Hindlimb muscle (tissue), 1 donor: ENCODE results near the gene AFAP1. TPM values are rescaled to one million over a fixed set of nuclear protein-coding genes. Genes with fewer than 3 reads are reported as not detected.

Experiments used
- DNase-seq: peaks from one replicate; pipeline ENCODE4 v3.0.0-alpha.2; 2013
- polyA plus RNA-seq: library from polyadenylated mRNA; unstranded; fragments of 120-200 nt; gene quantifications from one replicate; pipeline ENCODE4 v1.2.1, GENCODE V29; 2013; ENCODE audit not compliant: insufficient read length

Gene AFAP1
- polyA plus RNA-seq, 1 donor: 38.3 TPM

DNA sequence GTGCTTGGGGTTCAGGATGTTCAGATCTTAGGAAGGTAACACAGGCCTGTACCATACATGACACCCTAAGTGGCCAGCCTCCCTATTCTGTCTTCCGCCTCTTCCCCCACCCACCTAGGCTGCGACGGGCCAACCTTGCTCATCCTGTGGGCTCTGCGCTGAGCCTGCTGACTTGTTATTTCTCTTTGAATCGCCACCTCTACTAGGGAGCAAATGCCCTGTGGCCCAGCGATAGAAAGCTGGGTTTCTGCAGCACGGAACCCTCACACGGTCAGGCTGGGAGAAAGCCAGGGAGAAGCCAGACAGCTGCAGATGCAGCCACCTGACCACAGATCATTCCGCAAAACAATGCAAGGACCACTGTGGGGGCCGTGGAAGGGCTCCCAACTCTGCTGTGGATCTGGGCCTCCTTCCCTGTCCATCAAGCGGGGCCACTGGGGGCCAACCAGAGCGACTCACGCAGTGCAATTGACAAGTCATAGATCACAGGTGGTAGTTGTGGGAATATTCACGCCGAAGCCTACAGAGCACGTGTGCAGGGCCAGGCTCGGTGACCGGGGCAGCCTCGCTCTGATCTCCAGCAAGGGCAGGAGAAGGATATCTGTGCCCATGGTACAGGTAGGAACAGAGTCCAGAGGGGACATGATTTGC, 227.5 kb downstream of the AFAP1 start:
- DNase-seq: no peak

DNA sequence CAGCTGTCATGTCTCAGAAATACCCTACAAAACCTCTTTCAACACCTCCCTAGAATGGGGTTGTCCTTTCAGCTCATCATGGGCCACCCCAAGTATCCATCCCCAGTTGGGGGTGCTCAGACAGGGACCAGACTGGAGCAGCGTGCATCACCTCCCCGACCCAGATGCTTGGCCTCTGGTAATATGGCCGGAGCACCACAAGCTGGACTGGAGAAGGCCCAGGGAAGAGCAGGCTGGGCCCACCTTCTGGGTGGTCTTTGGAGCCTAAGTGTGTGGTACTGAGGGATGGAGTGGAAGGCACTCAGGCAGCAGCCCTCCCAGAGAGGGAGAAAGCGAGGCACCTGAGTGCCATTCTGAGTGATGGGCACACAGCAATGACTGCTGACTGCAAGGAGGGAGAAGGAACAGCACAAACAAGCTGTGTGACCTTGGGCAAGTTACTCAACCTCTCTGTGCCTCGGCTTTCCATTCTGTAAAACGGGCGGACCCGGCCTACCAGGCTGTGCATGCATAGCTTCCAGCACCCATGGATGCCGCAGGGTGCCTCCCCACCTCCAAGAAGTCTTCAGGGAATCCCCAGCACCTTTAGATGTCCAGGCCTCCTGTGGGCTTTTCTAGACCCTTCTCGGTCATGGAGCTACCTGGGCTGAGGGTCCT, 228.2 kb downstream of the AFAP1 start:
- no peak for DNase-seq

DNA sequence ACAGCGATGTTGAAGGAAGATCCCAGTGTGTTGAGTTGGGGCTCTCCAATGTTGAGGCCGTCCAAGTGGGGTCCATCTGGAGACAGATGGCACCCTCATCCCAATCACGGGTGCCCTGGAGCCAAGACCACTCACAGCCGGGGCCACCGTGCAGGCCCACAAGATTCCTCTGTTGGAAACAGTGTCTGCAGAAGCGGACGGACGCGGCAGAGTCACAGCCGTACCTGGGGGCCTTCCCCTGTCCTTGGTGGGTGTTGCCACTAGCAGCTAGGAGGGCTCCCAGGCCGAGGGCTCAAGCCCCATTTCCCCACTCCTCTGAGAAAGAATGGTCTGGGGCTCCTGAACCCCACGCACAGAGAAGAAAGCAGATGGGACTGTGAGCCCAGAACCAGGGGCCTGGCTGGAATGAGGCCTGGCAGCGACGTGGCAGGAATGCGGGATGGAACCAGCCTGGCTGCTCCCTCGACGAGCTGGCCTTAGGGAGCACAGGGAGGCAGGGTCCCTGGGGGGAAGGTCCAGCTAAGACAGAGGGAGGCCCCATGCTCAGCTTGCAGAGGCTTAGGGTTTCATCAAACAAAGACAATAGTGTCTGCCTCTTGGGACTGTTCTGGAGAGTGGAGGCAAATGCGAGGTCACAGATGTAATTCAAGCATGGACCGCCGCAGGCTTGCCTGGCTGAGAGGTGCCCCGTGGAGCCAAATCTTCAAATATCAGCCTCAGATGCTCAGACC, 228.9 kb downstream of the AFAP1 start:
- no peak for DNase-seq

DNA sequence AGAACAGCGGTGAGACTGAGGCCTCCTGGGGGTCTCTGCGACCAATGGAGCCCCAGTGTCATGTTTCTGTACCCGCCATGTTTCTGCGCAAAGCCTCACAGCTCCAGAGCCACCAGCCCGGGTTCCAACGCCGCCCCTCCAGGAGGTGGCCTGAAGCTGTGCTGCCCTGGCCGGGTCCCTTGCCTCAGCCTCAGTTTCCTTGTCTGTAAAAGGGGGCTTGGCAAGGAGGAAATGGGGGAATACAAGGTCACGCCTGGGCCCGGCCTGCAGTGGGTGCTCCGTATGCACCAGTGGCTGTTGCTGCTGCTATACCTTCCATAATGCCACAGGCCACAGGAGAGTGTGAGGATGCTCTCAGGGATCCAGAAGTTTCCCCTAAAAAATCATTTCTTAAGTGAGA, 229.5 kb downstream of the AFAP1 start:
- no peak for DNase-seq

DNA sequence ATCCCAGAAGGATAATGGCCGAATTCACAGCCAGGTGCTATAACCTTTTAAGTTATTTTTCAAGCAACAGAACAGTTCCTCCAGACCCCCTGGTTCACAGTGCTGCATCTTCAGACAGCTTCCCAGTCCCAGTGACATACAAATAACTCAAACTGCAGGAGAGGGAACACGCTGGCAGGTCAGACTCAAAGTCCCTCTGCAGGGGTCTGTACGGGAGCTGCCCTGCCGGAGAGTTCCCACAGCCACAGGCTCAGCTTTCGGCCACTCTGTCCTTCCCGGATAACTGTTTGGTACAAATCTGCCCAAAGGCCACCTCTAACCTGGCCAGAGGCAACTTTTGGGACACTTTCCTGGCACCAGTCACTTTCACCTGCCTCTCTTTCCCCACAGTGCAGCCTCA, 230.2 kb downstream of the AFAP1 start:
- DNase-seq: no peak

DNA sequence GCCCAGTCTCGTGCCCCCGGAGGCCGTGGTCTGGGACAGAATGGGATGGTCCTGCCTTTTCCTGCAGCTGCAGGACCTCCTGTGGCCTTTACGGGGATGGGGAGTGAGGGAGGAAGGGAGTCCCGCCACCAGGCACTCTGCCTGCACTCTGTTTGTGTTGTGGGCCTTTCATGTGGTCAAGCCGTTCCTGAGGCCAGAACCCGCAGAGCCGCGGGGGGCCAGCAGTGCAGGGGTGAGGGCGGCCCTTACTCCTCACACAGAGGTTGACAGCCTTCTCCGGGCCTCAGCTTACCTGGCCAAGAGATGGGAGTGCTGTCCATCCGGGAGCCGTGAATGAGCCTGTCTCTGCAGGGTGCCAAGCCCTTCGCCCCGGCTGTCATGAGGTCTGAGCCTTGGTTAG, 230.7 kb downstream of the AFAP1 start:
- no peak for DNase-seq

Other genes starting within 250 kb of the AFAP1 start
- gene ABLIM2, start 219.0 kb upstream of the AFAP1 start, polyA plus RNA-seq: 16.0 TPM